HFFc6 (cell line): ENCODE data around the gene CALY. TPM values are rescaled to one million over a fixed set of nuclear protein-coding genes. Genes with fewer than 3 reads are reported as not detected.

Experiments used
- DNase-seq: peaks from one replicate; pipeline ENCODE4 v3.0.0-alpha.2; 2018
- H3K27ac Mint-ChIP-seq: 2 replicates; pipeline ENCODE4 v1.8.0; 2020; ENCODE audit warnings: mild to moderate bottlenecking, mixed read lengths
- H3K27me3 Mint-ChIP-seq: 2 replicates; pipeline ENCODE4 v1.8.0; 2021; ENCODE audit warnings: mild to moderate bottlenecking, moderate library complexity, mixed read lengths; ENCODE audit not compliant: insufficient read depth
- H3K36me3 Mint-ChIP-seq: 2 replicates; pipeline ENCODE4 v1.8.0; 2021; ENCODE audit warnings: low read depth, mixed read lengths
- H3K4me1 Mint-ChIP-seq: 2 replicates; pipeline ENCODE4 v1.8.0; 2020; ENCODE audit warnings: low read depth, mixed read lengths
- H3K4me3 Mint-ChIP-seq: 2 replicates; pipeline ENCODE4 v1.8.0; 2020; ENCODE audit warnings: mild to moderate bottlenecking, moderate library complexity, mixed read lengths
- H3K9me3 Mint-ChIP-seq: 2 replicates; pipeline ENCODE4 v1.8.0; 2020; ENCODE audit warnings: mild to moderate bottlenecking, mixed read lengths
- CTCF ChIP-seq: fragments of 200-600 bp; sonication (generic); IDR thresholded peaks from 2 replicates; pipeline ENCODE4 v1.5.0; 2021; ENCODE audit warnings: antibody characterized with exemption, mild to moderate bottlenecking
- total RNA-seq, 6 experiments: library from RNA; stranded (reverse); fragmentation: NEBNext Ultra II Directional; extraction: Animal tissue kit (Norgen Biotek cat#: 25700); gene quantifications; 2 replicates in 1 of 6; 3 replicates in 5 of 6; pipeline ENCODE4 v1.2.3, GENCODE V29; 2021

The CALY gene
- total RNA-seq, 6 experiments from 2014 or later: 0.31 TPM; not detected in 5

GRCh38 chr10:133312016-133312768, 24.5 kb downstream of the CALY start:
- TF ChIP-seq CTCF: no peak
- no peak for DNase-seq
- Mint-ChIP-seq H3K27ac (no peak overlapping the region), H3K27me3 (peaks cover 4% of the 10 kb centered on the region), H3K4me1 (peaks cover 9% of the 10 kb centered on the region), H3K9me3 (no peaks in the 10 kb centered on the region), H3K4me3 (no peak overlapping the region), H3K36me3 (peaks cover 5% of the 10 kb centered on the region)

- no peak for TF ChIP-seq CTCF
- H3K4me3 Mint-ChIP-seq: no peak overlapping the region
- peaks cover 14% of the 10 kb centered on the region for H3K4me1 Mint-ChIP-seq
- no peak for DNase-seq
- H3K27me3 Mint-ChIP-seq: peaks cover 4% of the 10 kb centered on the region
- H3K9me3 Mint-ChIP-seq: no peaks in the 10 kb centered on the region
- no peak overlapping the region for H3K27ac Mint-ChIP-seq
- H3K36me3 Mint-ChIP-seq: peaks cover 5% of the 10 kb centered on the region
Observed at GRCh38 chr10:133311570-133311969, 25.1 kb downstream of the CALY start.

DNA sequence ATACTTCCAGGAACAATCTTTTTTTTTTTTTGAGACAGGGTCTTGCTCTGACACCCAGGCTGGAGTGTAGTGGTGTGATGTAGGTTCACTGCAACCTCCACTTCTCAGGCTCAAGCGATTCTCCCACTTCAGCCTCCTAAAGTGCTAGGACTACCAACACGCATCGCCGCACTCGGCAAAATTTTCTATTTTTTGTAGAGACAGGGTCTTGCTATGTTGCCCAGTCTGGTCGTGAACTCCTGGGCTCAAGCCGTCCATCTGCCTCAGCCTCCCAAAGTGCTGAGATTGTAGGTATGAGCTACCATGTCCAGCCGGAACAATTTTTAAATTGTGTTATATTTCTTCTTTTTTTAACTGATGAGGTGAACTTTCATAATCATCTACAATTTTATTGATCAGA, 25.9 kb downstream of the CALY start:
- Mint-ChIP-seq H3K9me3 (no peaks in the 10 kb centered on the region), H3K4me1 (peaks cover 14% of the 10 kb centered on the region), H3K4me3 (no peak overlapping the region), H3K36me3 (peaks cover 5% of the 10 kb centered on the region), H3K27me3 (peaks cover 4% of the 10 kb centered on the region), H3K27ac (no peak overlapping the region)
- TF ChIP-seq CTCF: no peak
- DNase-seq: no peak

- Mint-ChIP-seq H3K9me3 (no peaks in the 10 kb centered on the region), H3K36me3 (peaks cover 7% of the 10 kb centered on the region), H3K4me1 (peaks cover 17% of the 10 kb centered on the region), H3K4me3 (no peak overlapping the region), H3K27ac (no peak overlapping the region), H3K27me3 (peaks cover 4% of the 10 kb centered on the region)
- TF ChIP-seq CTCF: no peak
- DNase-seq: no peak
Observed at GRCh38 chr10:133310399-133310755, 26.3 kb downstream of the CALY start.

DNA sequence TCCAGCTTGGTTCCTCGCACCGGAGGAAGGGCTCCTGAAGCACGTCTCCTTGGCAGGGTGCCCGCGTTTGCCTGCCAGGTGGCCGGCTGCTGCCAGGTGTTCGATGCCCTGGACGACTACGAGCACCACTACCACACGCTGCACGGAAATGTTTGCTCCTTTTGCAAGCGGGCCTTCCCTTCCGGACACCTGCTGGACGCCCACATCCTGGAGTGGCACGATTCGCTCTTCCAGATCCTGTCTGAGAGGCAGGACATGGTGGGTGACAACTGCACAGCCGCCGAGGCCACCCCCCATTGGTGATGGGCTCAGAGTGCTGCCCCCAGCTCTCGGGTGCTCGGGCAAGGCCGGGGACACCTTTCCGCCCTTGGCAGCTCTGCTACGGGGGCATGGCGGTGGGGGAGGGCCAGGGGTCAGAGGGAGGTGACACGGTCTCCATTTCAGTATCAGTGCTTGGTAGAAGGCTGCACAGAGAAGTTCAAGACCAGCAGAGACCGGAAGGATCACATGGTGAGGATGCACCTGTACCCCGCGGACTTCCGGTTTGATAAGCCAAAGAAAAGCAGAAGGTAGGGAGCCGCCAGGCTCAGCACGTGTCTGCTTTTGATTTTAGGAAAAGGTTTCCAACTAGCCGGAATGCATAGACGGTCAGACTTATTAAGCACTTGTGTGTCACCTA, 26.8 kb downstream of the CALY start:
- H3K4me1 Mint-ChIP-seq: peaks cover 20% of the 10 kb centered on the region
- no peak overlapping the region for H3K27ac Mint-ChIP-seq
- H3K27me3 Mint-ChIP-seq: peaks cover 4% of the 10 kb centered on the region
- no peaks in the 10 kb centered on the region for H3K9me3 Mint-ChIP-seq
- H3K4me3 Mint-ChIP-seq: no peak overlapping the region; the same call in 1 of the 2 replicates
- TF ChIP-seq CTCF: no peak
- no peak for DNase-seq
- H3K36me3 Mint-ChIP-seq: peaks cover 9% of the 10 kb centered on the region
